ENCODE data around the gene NCBP3. TPM values are rescaled to one million over a fixed set of nuclear protein-coding genes. Genes with fewer than 3 reads are reported as not detected.

NCBP3 gene
- total and polyA plus RNA-seq, 4 donors: 23.8 to 63.2 (median 44.2) TPM

GRCh38 chr17:3890878-3891219 lies 44.8 kb upstream of the NCBP3 start:
- Histone ChIP-seq H3K27ac (ENCODE audit: low read depth, low read length) (no peak overlapping the region), H3K9me3 (ENCODE audit: control insufficient read depth, insufficient read depth, low read length) (no peaks in the 10 kb centered on the region), H3K4me3 (ENCODE audit: low read depth, low read length) (no peak overlapping the region), H3K4me1 (ENCODE audit: control insufficient read depth, insufficient read depth, low read length) (peaks cover 71% of the 10 kb centered on the region), H3K36me3 (ENCODE audit: control insufficient read depth, insufficient read depth, low read length) (peaks cover 6% of the 10 kb centered on the region), H3K27me3 (ENCODE audit: control insufficient read depth, insufficient read depth, low read length) (no peaks in the 10 kb centered on the region)
- 69% methylated on average over 3 of the region's 4 CpGs for WGBS (ENCODE audit: insufficient coverage)
- DNase-seq (ENCODE audit: low read depth in 4 of 6, low spot score in 6 of 6): no peak

GRCh38 chr17:3890082-3890877 lies 44.2 kb upstream of the NCBP3 start:
- Histone ChIP-seq H3K27me3 (ENCODE audit: control insufficient read depth, insufficient read depth, low read length) (no peaks in the 10 kb centered on the region), H3K36me3 (ENCODE audit: control insufficient read depth, insufficient read depth, low read length) (peaks cover 12% of the 10 kb centered on the region), H3K9me3 (ENCODE audit: control insufficient read depth, insufficient read depth, low read length) (no peaks in the 10 kb centered on the region), H3K27ac (ENCODE audit: low read depth, low read length) (no peak overlapping the region), H3K4me3 (ENCODE audit: low read depth, low read length) (no peak overlapping the region), H3K4me1 (ENCODE audit: control insufficient read depth, insufficient read depth, low read length) (peaks cover 68% of the 10 kb centered on the region)
- peak in 1 of 6 donors; percentile 38 for DNase-seq (ENCODE audit: low read depth in 4 of 6, low spot score in 6 of 6)
- 62% methylated on average over 22 of the region's 22 CpGs for WGBS (ENCODE audit: insufficient coverage)

- no peaks in the 10 kb centered on the region for H3K27me3 ChIP-seq (ENCODE audit: control insufficient read depth, insufficient read depth, low read length)
- H3K4me1 ChIP-seq (ENCODE audit: control insufficient read depth, insufficient read depth, low read length): peaks cover 63% of the 10 kb centered on the region
- H3K9me3 ChIP-seq (ENCODE audit: control insufficient read depth, insufficient read depth, low read length): no peaks in the 10 kb centered on the region
- 90% methylated on average over 15 of the region's 17 CpGs for WGBS (ENCODE audit: insufficient coverage)
- H3K27ac ChIP-seq (ENCODE audit: low read depth, low read length): no peak overlapping the region
- H3K4me3 ChIP-seq (ENCODE audit: low read depth, low read length): no peak overlapping the region
- H3K36me3 ChIP-seq (ENCODE audit: control insufficient read depth, insufficient read depth, low read length): peaks cover 20% of the 10 kb centered on the region
- DNase-seq (ENCODE audit: low read depth in 4 of 6, low spot score in 6 of 6): no peak
Observed at GRCh38 chr17:3889325-3890012, 43.4 kb upstream of the NCBP3 start.

- Histone ChIP-seq H3K4me1 (ENCODE audit: control insufficient read depth, insufficient read depth, low read length) (peaks cover 56% of the 10 kb centered on the region), H3K9me3 (ENCODE audit: control insufficient read depth, insufficient read depth, low read length) (no peaks in the 10 kb centered on the region), H3K27me3 (ENCODE audit: control insufficient read depth, insufficient read depth, low read length) (no peaks in the 10 kb centered on the region), H3K36me3 (ENCODE audit: control insufficient read depth, insufficient read depth, low read length) (peaks cover 29% of the 10 kb centered on the region), H3K4me3 (ENCODE audit: low read depth, low read length) (no peak overlapping the region), H3K27ac (ENCODE audit: low read depth, low read length) (peak overlapping the region; percentile 33)
- DNase-seq (ENCODE audit: low read depth in 4 of 6, low spot score in 6 of 6): peak in 2 of 6 donors; percentile 79 to 81
- 33% methylated on average over 49 of the region's 50 CpGs for WGBS (ENCODE audit: insufficient coverage)
Observed at GRCh38 chr17:3888343-3889171, 42.5 kb upstream of the NCBP3 start.

- WGBS (ENCODE audit: insufficient coverage): 83% methylated on average over 2 of the region's 9 CpGs
- Histone ChIP-seq H3K27me3 (ENCODE audit: control insufficient read depth, insufficient read depth, low read length) (no peaks in the 10 kb centered on the region), H3K9me3 (ENCODE audit: control insufficient read depth, insufficient read depth, low read length) (no peaks in the 10 kb centered on the region), H3K4me3 (ENCODE audit: low read depth, low read length) (no peak overlapping the region), H3K36me3 (ENCODE audit: control insufficient read depth, insufficient read depth, low read length) (peaks cover 36% of the 10 kb centered on the region), H3K27ac (ENCODE audit: low read depth, low read length) (peak overlapping the region; percentile 33), H3K4me1 (ENCODE audit: control insufficient read depth, insufficient read depth, low read length) (peaks cover 52% of the 10 kb centered on the region)
- no peak for DNase-seq (ENCODE audit: low read depth in 4 of 6, low spot score in 6 of 6)
Observed at GRCh38 chr17:3887804-3888203, 41.8 kb upstream of the NCBP3 start.

- no peak overlapping the region for H3K27ac ChIP-seq (ENCODE audit: low read depth, low read length)
- H3K4me3 ChIP-seq (ENCODE audit: low read depth, low read length): no peak overlapping the region
- no peak for DNase-seq (ENCODE audit: low read depth in 4 of 6, low spot score in 6 of 6)
- 94% methylated on average over 1 of the region's 2 CpGs for WGBS (ENCODE audit: insufficient coverage)
- peaks cover 51% of the 10 kb centered on the region for H3K4me1 ChIP-seq (ENCODE audit: control insufficient read depth, insufficient read depth, low read length)
- no peaks in the 10 kb centered on the region for H3K27me3 ChIP-seq (ENCODE audit: control insufficient read depth, insufficient read depth, low read length)
- peaks cover 40% of the 10 kb centered on the region for H3K36me3 ChIP-seq (ENCODE audit: control insufficient read depth, insufficient read depth, low read length)
- H3K9me3 ChIP-seq (ENCODE audit: control insufficient read depth, insufficient read depth, low read length): no peaks in the 10 kb centered on the region
Observed at GRCh38 chr17:3887394-3887793, 41.3 kb upstream of the NCBP3 start.

GRCh38 chr17:3886776-3887175 lies 40.7 kb upstream of the NCBP3 start:
- Histone ChIP-seq H3K4me3 (ENCODE audit: low read depth, low read length) (no peak overlapping the region), H3K27ac (ENCODE audit: low read depth, low read length) (no peak overlapping the region), H3K36me3 (ENCODE audit: control insufficient read depth, insufficient read depth, low read length) (peaks cover 45% of the 10 kb centered on the region), H3K9me3 (ENCODE audit: control insufficient read depth, insufficient read depth, low read length) (no peaks in the 10 kb centered on the region), H3K27me3 (ENCODE audit: control insufficient read depth, insufficient read depth, low read length) (no peaks in the 10 kb centered on the region), H3K4me1 (ENCODE audit: control insufficient read depth, insufficient read depth, low read length) (peaks cover 46% of the 10 kb centered on the region)
- no peak for DNase-seq (ENCODE audit: low read depth in 4 of 6, low spot score in 6 of 6)
- 73% methylated on average over 10 of the region's 10 CpGs for WGBS (ENCODE audit: insufficient coverage)

GRCh38 chr17:3885970-3886369 lies 39.9 kb upstream of the NCBP3 start:
- Histone ChIP-seq H3K27me3 (ENCODE audit: control insufficient read depth, insufficient read depth, low read length) (no peaks in the 10 kb centered on the region), H3K9me3 (ENCODE audit: control insufficient read depth, insufficient read depth, low read length) (no peaks in the 10 kb centered on the region), H3K4me3 (ENCODE audit: low read depth, low read length) (no peak overlapping the region), H3K36me3 (ENCODE audit: control insufficient read depth, insufficient read depth, low read length) (peaks cover 45% of the 10 kb centered on the region), H3K4me1 (ENCODE audit: control insufficient read depth, insufficient read depth, low read length) (peaks cover 41% of the 10 kb centered on the region), H3K27ac (ENCODE audit: low read depth, low read length) (no peak overlapping the region)
- WGBS (ENCODE audit: insufficient coverage): 66% methylated on average over 4 of the region's 4 CpGs
- no peak for DNase-seq (ENCODE audit: low read depth in 4 of 6, low spot score in 6 of 6)

- no peak overlapping the region for H3K27ac ChIP-seq (ENCODE audit: low read depth, low read length)
- H3K27me3 ChIP-seq (ENCODE audit: control insufficient read depth, insufficient read depth, low read length): no peaks in the 10 kb centered on the region
- H3K9me3 ChIP-seq (ENCODE audit: control insufficient read depth, insufficient read depth, low read length): no peaks in the 10 kb centered on the region
- DNase-seq (ENCODE audit: low read depth in 4 of 6, low spot score in 6 of 6): no peak
- peaks cover 34% of the 10 kb centered on the region for H3K4me1 ChIP-seq (ENCODE audit: control insufficient read depth, insufficient read depth, low read length)
- peaks cover 46% of the 10 kb centered on the region for H3K36me3 ChIP-seq (ENCODE audit: control insufficient read depth, insufficient read depth, low read length)
- WGBS (ENCODE audit: insufficient coverage): 74% methylated on average over 14 of the region's 14 CpGs
- H3K4me3 ChIP-seq (ENCODE audit: low read depth, low read length): no peak overlapping the region
Observed at GRCh38 chr17:3885271-3885670, 39.2 kb upstream of the NCBP3 start.
